Measurements from ENCODE around the gene GRID1. TPM values are rescaled to one million over a fixed set of nuclear protein-coding genes. Genes with fewer than 3 reads are reported as not detected.
A peak's percentile ranks its signal among the peaks of the same experiment; 100 is the strongest.

The GRID1 gene
- total and polyA plus RNA-seq, 4 donors, result 1.1 to 3.8 TPM; not detected in 2

DNA sequence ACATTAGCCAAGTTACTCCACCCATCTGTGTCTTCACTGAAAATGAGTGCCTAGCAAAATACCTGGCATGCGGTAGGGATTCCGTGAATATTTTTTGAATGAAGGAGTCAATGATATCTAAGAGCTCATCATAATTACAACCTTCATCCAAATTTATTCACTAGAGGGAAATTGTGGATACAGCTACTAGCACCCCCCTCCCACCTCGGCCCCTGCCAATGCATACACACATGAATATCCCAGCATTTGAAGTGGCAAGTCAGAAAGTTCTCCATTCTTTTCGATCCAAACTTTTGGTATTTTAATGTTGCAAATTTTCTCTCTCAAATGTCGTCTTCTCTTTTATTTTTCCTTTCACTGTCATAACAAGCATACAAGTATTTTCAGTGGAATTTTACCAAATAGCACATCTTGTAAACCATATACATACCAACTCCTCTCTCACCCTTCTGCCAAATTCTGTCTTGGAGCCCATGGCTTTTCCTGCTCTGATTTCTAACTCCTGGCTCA is 164.3 kb downstream of the GRID1 start:
- Histone ChIP-seq H3K4me1 (ENCODE audit: control insufficient read depth in 1 of 2, insufficient read depth in 2 of 2, low read length in 2 of 2) (no peaks in the 10 kb centered on the region), H3K36me3 (ENCODE audit: control insufficient read depth in 1 of 2, insufficient read depth in 2 of 2, low read length in 1 of 2) (no peaks in the 10 kb centered on the region), H3K27ac (ENCODE audit: low read depth in 1 of 2, low read length in 2 of 2) (no peak overlapping the region), H3K9me3 (ENCODE audit: control insufficient read depth, low read length) (no peaks in the 10 kb centered on the region), H3K4me3 (ENCODE audit: low read length in 2 of 2) (no peak overlapping the region), H3K27me3 (ENCODE audit: control insufficient read depth in 1 of 2, insufficient read depth in 2 of 2, low read length in 1 of 2) (no peaks in the 10 kb centered on the region)
- intact Hi-C loops (cut with DNase I), result no loop called here
- DNase-seq, result peak in 1 of 2 donors; percentile 14
- no peak for ATAC-seq (ENCODE audit: low FRiP score)
- WGBS, 2 donors, result 86 to 87% methylated on average over 5 of the region's 5 CpGs

DNA sequence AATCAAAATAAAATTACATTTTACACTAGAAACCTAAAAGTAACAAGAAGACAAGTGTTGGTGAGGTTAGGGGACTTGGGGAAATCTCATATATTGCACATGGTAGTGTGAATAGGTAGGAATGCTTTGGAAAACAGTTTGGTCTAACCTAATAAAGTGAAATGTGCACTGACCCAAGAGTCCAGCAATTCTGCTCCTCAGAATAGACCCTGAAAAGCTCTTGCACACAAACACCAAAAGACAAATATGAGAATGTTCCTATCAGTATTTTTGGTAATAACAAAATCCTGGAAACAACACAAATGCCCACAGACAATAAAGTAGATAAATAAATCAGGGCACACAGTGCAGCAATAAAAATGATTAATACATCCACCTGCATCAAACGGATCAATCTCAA is 165.7 kb downstream of the GRID1 start:
- 80 to 83% methylated on average over 1 of the region's 1 CpG for WGBS, 2 donors
- intact Hi-C loops (cut with DNase I), result no loop called here
- no peaks in the 10 kb centered on the region for H3K36me3 ChIP-seq (ENCODE audit: control insufficient read depth in 1 of 2, insufficient read depth in 2 of 2, low read length in 1 of 2)
- H3K27ac ChIP-seq (ENCODE audit: low read depth in 1 of 2, low read length in 2 of 2), result no peak overlapping the region
- DNase-seq (no peak), ATAC-seq (ENCODE audit: low FRiP score) (no peak)
- no peaks in the 10 kb centered on the region for H3K4me1 ChIP-seq (ENCODE audit: control insufficient read depth in 1 of 2, insufficient read depth in 2 of 2, low read length in 2 of 2)
- H3K4me3 ChIP-seq (ENCODE audit: low read length in 2 of 2), result no peak overlapping the region
- H3K27me3 ChIP-seq (ENCODE audit: control insufficient read depth in 1 of 2, insufficient read depth in 2 of 2, low read length in 1 of 2), result no peaks in the 10 kb centered on the region
- no peaks in the 10 kb centered on the region for H3K9me3 ChIP-seq (ENCODE audit: control insufficient read depth, low read length)

DNA sequence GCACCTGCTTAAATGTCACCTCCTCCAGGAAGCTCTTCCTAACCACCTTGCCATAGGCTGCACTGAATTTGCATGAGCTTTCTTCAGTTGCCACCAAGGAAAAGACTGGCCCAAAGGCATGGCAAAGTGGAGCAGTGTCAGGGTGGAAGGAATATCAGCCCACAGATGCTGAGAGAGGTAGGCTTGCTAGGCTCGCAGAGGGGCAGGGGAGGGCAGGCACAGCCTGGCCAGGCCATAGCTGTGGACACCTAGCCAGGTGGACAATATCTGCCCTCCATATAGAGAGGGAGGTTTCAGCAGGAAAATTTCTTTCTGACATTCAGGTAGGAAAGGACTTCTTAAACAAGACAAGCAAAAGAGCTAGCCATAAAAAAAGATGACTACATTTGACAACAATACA is 166.3 kb downstream of the GRID1 start:
- no peaks in the 10 kb centered on the region for H3K36me3 ChIP-seq (ENCODE audit: control insufficient read depth in 1 of 2, insufficient read depth in 2 of 2, low read length in 1 of 2)
- no peaks in the 10 kb centered on the region for H3K9me3 ChIP-seq (ENCODE audit: control insufficient read depth, low read length)
- H3K27me3 ChIP-seq (ENCODE audit: control insufficient read depth in 1 of 2, insufficient read depth in 2 of 2, low read length in 1 of 2), result no peaks in the 10 kb centered on the region
- no peaks in the 10 kb centered on the region for H3K4me1 ChIP-seq (ENCODE audit: control insufficient read depth in 1 of 2, insufficient read depth in 2 of 2, low read length in 2 of 2)
- no peak overlapping the region for H3K4me3 ChIP-seq (ENCODE audit: low read length in 2 of 2)
- intact Hi-C loops (cut with DNase I), result no loop called here
- DNase-seq (peak in 1 of 2 donors; percentile 8), ATAC-seq (ENCODE audit: low FRiP score) (no peak)
- 78 to 93% methylated on average over 1 of the region's 1 CpG for WGBS, 2 donors
- H3K27ac ChIP-seq (ENCODE audit: low read depth in 1 of 2, low read length in 2 of 2), result no peak overlapping the region

DNA sequence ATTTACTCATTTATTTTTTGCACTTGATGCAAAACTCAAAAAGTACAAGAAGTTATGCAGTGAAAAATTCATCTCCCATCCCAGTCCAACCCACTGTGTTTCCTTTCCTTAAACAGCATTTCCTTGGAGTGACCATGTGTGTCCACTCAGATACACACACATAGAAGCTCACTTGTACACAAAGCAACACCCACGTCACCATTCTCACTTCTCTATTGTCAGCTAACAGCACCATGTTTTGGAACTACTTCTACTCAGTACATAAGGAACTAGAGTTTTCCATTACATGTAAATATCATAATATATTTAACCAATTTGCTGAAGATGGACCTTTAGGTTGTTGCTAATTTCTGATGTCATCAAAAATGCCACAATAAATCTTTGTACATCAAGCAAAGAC is 167.6 kb downstream of the GRID1 start:
- H3K27ac ChIP-seq (ENCODE audit: low read depth in 1 of 2, low read length in 2 of 2), result no peak overlapping the region
- 74 to 80% methylated on average over 1 of the region's 1 CpG for WGBS, 2 donors
- DNase-seq (no peak), ATAC-seq (ENCODE audit: low FRiP score) (no peak)
- no peak overlapping the region for H3K4me3 ChIP-seq (ENCODE audit: low read length in 2 of 2)
- intact Hi-C loops (cut with DNase I), result no loop called here
- H3K9me3 ChIP-seq (ENCODE audit: control insufficient read depth, low read length), result no peaks in the 10 kb centered on the region
- H3K27me3 ChIP-seq (ENCODE audit: control insufficient read depth in 1 of 2, insufficient read depth in 2 of 2, low read length in 1 of 2), result no peaks in the 10 kb centered on the region
- no peaks in the 10 kb centered on the region for H3K36me3 ChIP-seq (ENCODE audit: control insufficient read depth in 1 of 2, insufficient read depth in 2 of 2, low read length in 1 of 2)
- no peaks in the 10 kb centered on the region for H3K4me1 ChIP-seq (ENCODE audit: control insufficient read depth in 1 of 2, insufficient read depth in 2 of 2, low read length in 2 of 2)

DNA sequence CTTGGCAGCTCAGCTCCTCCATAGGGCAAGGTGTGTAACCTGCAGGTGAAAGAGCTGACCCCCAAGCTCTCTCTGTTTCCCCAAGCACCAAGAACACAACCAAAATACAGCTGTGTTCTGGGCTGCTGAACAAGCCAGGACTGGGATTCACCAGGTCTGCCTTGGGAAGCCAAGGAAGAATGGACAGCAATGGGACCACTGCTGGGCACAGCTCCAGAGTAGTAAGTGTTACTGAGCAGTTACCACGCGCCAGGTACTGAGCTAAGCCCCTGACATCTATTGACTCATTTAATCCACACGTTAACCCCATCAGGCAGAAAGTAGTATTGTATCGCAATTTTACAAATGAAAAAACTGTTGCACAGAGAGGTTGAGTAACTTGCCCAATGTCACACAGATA is 168.3 kb downstream of the GRID1 start:
- no peak overlapping the region for H3K4me3 ChIP-seq (ENCODE audit: low read length in 2 of 2)
- H3K36me3 ChIP-seq (ENCODE audit: control insufficient read depth in 1 of 2, insufficient read depth in 2 of 2, low read length in 1 of 2), result no peaks in the 10 kb centered on the region
- no peaks in the 10 kb centered on the region for H3K9me3 ChIP-seq (ENCODE audit: control insufficient read depth, low read length)
- intact Hi-C loops (cut with DNase I), result no loop called here
- no peaks in the 10 kb centered on the region for H3K27me3 ChIP-seq (ENCODE audit: control insufficient read depth in 1 of 2, insufficient read depth in 2 of 2, low read length in 1 of 2)
- H3K4me1 ChIP-seq (ENCODE audit: control insufficient read depth in 1 of 2, insufficient read depth in 2 of 2, low read length in 2 of 2), result no peaks in the 10 kb centered on the region
- WGBS, 2 donors, result 88 to 91% methylated on average over 4 of the region's 4 CpGs
- DNase-seq (peak in 1 of 2 donors; percentile 11), ATAC-seq (ENCODE audit: low FRiP score) (no peak)
- no peak overlapping the region for H3K27ac ChIP-seq (ENCODE audit: low read depth in 1 of 2, low read length in 2 of 2)

DNA sequence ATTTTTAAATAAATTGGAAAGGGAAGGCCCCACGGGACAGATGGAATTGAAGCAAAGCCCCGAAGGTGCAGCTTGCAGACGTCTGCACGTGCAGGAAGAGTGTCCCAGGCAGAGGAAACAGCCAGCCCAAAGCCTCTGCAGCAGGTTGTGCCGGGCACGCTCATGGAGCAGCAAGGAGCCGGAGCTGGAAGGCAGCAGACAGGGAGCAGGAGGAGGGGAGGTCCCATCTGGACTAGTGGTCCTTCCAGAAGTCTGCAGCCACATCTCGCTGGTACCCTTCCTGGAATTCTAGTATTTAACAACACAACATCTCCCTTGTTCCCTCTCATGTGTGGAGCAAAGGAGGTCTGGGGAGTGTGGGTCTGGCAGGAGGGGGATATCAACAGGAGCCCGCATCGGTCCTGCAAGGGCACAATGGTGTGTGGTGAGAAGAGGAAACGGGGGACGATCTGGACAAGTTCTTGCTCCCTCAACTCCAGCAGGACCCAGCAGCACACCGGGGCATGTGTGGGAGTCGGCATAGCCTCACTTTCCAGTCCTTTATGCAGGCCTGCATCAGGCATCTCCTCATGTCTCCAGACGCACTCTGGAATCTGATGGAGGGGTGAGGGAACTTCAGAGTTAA is 169.3 kb downstream of the GRID1 start:
- Histone ChIP-seq H3K27me3 (ENCODE audit: control insufficient read depth in 1 of 2, insufficient read depth in 2 of 2, low read length in 1 of 2) (no peaks in the 10 kb centered on the region), H3K9me3 (ENCODE audit: control insufficient read depth, low read length) (no peaks in the 10 kb centered on the region), H3K4me1 (ENCODE audit: control insufficient read depth in 1 of 2, insufficient read depth in 2 of 2, low read length in 2 of 2) (no peaks in the 10 kb centered on the region), H3K27ac (ENCODE audit: low read depth in 1 of 2, low read length in 2 of 2) (no peak overlapping the region), H3K4me3 (ENCODE audit: low read length in 2 of 2) (no peak overlapping the region), H3K36me3 (ENCODE audit: control insufficient read depth in 1 of 2, insufficient read depth in 2 of 2, low read length in 1 of 2) (no peaks in the 10 kb centered on the region)
- 63 to 74% methylated on average over 15 of the region's 15 CpGs for WGBS, 2 donors
- DNase-seq (no peak), ATAC-seq (ENCODE audit: low FRiP score) (no peak)
- intact Hi-C loops (cut with DNase I), result no loop called here

DNA sequence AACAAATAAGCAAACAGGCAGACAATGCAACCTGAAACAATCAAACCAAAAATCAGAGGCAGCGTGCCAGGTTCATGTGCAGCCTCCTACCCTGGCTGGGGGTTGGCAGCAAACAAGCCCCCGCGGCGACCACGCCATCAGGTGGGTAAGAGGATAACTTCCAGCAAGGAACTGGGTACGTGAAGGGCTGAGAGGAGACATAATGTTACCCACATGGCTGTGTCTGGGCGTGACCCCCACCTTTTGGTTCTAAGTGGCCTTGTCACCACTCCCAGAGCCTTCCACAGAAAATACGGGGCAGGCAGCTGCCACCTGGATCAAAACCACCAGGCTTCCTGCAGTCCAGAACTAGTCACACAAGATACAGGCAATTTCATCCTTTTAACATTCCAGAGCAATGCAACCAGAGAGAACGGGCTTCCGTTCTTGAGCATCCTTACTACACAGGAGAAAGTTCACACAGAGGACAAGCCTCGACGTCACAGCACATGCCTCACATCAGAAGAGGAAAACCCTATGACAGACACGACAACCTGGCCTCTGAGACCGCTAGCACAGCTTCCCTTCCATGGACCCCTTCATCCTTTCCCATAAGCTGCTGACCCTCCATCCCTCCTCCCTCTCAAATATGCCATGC is 171.0 kb downstream of the GRID1 start:
- H3K36me3 ChIP-seq (ENCODE audit: control insufficient read depth in 1 of 2, insufficient read depth in 2 of 2, low read length in 1 of 2), result no peaks in the 10 kb centered on the region
- 82 to 84% methylated on average over 14 of the region's 14 CpGs for WGBS, 2 donors
- H3K4me3 ChIP-seq (ENCODE audit: low read length in 2 of 2), result no peak overlapping the region
- ATAC-seq (ENCODE audit: low FRiP score) (no peak), DNase-seq (no peak)
- H3K4me1 ChIP-seq (ENCODE audit: control insufficient read depth in 1 of 2, insufficient read depth in 2 of 2, low read length in 2 of 2), result no peaks in the 10 kb centered on the region
- no peaks in the 10 kb centered on the region for H3K9me3 ChIP-seq (ENCODE audit: control insufficient read depth, low read length)
- no peaks in the 10 kb centered on the region for H3K27me3 ChIP-seq (ENCODE audit: control insufficient read depth in 1 of 2, insufficient read depth in 2 of 2, low read length in 1 of 2)
- H3K27ac ChIP-seq (ENCODE audit: low read depth in 1 of 2, low read length in 2 of 2), result no peak overlapping the region
- intact Hi-C loops (cut with DNase I), result no loop called here

DNA sequence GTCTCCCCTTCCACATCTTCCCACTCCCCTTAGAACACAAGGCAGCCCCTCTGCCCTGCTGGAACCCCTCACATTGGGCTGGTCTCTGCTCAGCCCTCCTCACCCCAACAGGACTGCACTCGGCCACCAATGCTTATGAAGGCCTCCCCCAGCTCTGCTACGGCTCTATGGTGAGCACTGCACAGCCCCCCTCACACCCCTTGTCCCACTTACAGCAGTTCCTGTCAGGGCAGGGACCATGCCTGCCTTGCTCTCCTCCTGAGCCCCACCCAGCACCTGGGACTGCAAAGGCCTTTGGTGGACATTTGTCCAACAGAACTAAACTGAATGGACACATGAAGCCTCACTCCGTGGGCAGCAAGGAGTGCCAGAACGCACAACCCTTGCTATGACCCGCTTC is 171.9 kb downstream of the GRID1 start:
- Histone ChIP-seq H3K4me3 (ENCODE audit: low read length in 2 of 2) (no peak overlapping the region), H3K9me3 (ENCODE audit: control insufficient read depth, low read length) (no peaks in the 10 kb centered on the region), H3K27ac (ENCODE audit: low read depth in 1 of 2, low read length in 2 of 2) (no peak overlapping the region), H3K4me1 (ENCODE audit: control insufficient read depth in 1 of 2, insufficient read depth in 2 of 2, low read length in 2 of 2) (no peaks in the 10 kb centered on the region), H3K36me3 (ENCODE audit: control insufficient read depth in 1 of 2, insufficient read depth in 2 of 2, low read length in 1 of 2) (no peaks in the 10 kb centered on the region), H3K27me3 (ENCODE audit: control insufficient read depth in 1 of 2, insufficient read depth in 2 of 2, low read length in 1 of 2) (no peaks in the 10 kb centered on the region)
- ATAC-seq (ENCODE audit: low FRiP score) (no peak), DNase-seq (no peak)
- intact Hi-C loops (cut with DNase I), result no loop called here
- 84 to 89% methylated on average over 5 of the region's 5 CpGs for WGBS, 2 donors

DNA sequence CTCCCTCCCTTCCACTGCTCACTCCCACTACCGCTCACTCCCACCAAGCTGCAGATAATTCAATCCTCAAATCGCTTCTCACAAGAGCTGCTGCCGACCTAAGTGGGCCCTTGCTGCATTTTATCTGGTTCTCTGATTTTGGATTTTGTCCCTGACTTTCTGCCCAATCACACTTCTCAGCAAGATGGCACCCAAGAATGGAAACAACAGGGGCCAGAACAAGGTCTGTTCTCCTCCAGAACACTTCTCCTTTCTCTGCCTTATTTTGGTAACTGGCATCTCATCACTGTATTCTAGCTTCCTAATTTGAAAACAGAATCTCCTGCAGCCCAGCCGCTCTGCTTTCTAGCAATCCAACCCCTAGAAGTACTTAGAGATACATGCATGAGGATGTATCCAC is 172.8 kb downstream of the GRID1 start:
- no peaks in the 10 kb centered on the region for H3K4me1 ChIP-seq (ENCODE audit: control insufficient read depth in 1 of 2, insufficient read depth in 2 of 2, low read length in 2 of 2)
- no peaks in the 10 kb centered on the region for H3K9me3 ChIP-seq (ENCODE audit: control insufficient read depth, low read length)
- 72% methylated on average over 4 of the region's 4 CpGs for WGBS, 2 donors
- intact Hi-C loops (cut with DNase I), result no loop called here
- H3K27ac ChIP-seq (ENCODE audit: low read depth in 1 of 2, low read length in 2 of 2), result no peak overlapping the region
- H3K36me3 ChIP-seq (ENCODE audit: control insufficient read depth in 1 of 2, insufficient read depth in 2 of 2, low read length in 1 of 2), result no peaks in the 10 kb centered on the region
- no peak overlapping the region for H3K4me3 ChIP-seq (ENCODE audit: low read length in 2 of 2)
- no peak for DNase-seq
- no peak for ATAC-seq (ENCODE audit: low FRiP score)
- no peaks in the 10 kb centered on the region for H3K27me3 ChIP-seq (ENCODE audit: control insufficient read depth in 1 of 2, insufficient read depth in 2 of 2, low read length in 1 of 2)
